Tibial artery (tissue), 4 donors: Measurements from ENCODE around the gene SYNC.
"Not testable (repeated sequence)": the region's sequence is repeated elsewhere in the genome, so short reads cannot be mapped to it uniquely, and the experiment has no call there.

ENCODE experiments used
- DNase-seq, 2 donors: peaks; one replicate each; pipeline ENCODE4 v3.0.0-alpha.2; 2019
- H3K27ac ChIP-seq, 2 donors: fragments of 200-600 bp; sonication (generic) in 1 of 2; 1 replicate in 1 of 2; 2 replicates in 1 of 2; pipeline ENCODE4 v1.5.1; 2018 to 2019; ENCODE audit warnings: mild to moderate bottlenecking in 1 of 2
- H3K27me3 ChIP-seq, 2 donors: fragments of 200-600 bp; sonication (generic) in 1 of 2; one replicate each; pipeline versions ENCODE4 v1.5.1 to v1.6.0; 2016 to 2019
- H3K36me3 ChIP-seq, 3 donors: fragments of 200-600 bp; sonication (generic) in 2 of 3; one replicate each; pipeline ENCODE4 v1.5.1; 2016 to 2019; ENCODE audit warnings: mild to moderate bottlenecking in 2 of 3
- H3K4me1 ChIP-seq, 4 donors: fragments of 200-600 bp; sonication (generic) in 2 of 4; 1 replicate in 3 of 4; 2 replicates in 1 of 4; pipeline ENCODE4 v1.5.1; 2016 to 2019
- H3K4me3 ChIP-seq, 2 donors: fragments of 200-600 bp; sonication (generic) in 1 of 2; 1 replicate in 1 of 2; 2 replicates in 1 of 2; pipeline ENCODE4 v1.5.1; 2018 to 2019; ENCODE audit warnings: mild to moderate bottlenecking in 2 of 2
- H3K9me3 ChIP-seq, 3 donors: fragments of 200-600 bp; sonication (generic) in 1 of 3; one replicate each; pipeline ENCODE4 v1.5.1; 2016 to 2019
- CTCF ChIP-seq, 2 experiments: fragments of 200-600 bp in 1 of 2; fragments of 450-650 bp in 1 of 2; IDR thresholded peaks; one replicate each; pipeline ENCODE4 v1.5.1; 2017 to 2019; ENCODE audit warnings: antibody characterized with exemption in 2 of 2, mild to moderate bottlenecking in 1 of 2, moderate library complexity in 1 of 2
- intact Hi-C: fragments of 100-400 bp; cut with DNase I; formaldehyde crosslinking; loops from one replicate; pipeline ENCODE4 v1.15.0; 2023; ENCODE audit warnings: low total_unique reads

The SYNC gene

GRCh38 chr1:32684167-32684811, 18.3 kb downstream of the SYNC start:
- no peak for TF ChIP-seq CTCF (IDR thresholded peaks at IDR 0.05)
- Histone ChIP-seq H3K36me3 (peaks cover 37 to 70% (median 47%) of the 10 kb centered on the region in 3 donors), H3K4me3 (no peak overlapping the region), H3K27me3 (no peaks in the 10 kb centered on the region), H3K4me1 (peaks cover 0 to 17% (median 0%) of the 10 kb centered on the region in 4 donors), H3K9me3 (no peaks in the 10 kb centered on the region), H3K27ac (peak overlapping the region in 1 of 2 donors; percentile 9)
- DNase-seq = peak; percentile 47 to 59
- intact Hi-C loops = no loop called here

GRCh38 chr1:32683397-32683796, 19.2 kb downstream of the SYNC start:
- H3K36me3 ChIP-seq = peaks cover 37 to 79% (median 55%) of the 10 kb centered on the region in 3 donors
- intact Hi-C loops = no loop called here
- no peak overlapping the region for H3K4me3 ChIP-seq
- no peak for TF ChIP-seq CTCF (IDR thresholded peaks at IDR 0.05)
- no peaks in the 10 kb centered on the region for H3K27me3 ChIP-seq
- no peaks in the 10 kb centered on the region for H3K9me3 ChIP-seq
- peaks cover 0 to 17% (median 0%) of the 10 kb centered on the region in 4 donors for H3K4me1 ChIP-seq
- peak overlapping the region in 1 of 2 donors; percentile 9 for H3K27ac ChIP-seq
- no peak for DNase-seq

- Histone ChIP-seq H3K9me3 (no peaks in the 10 kb centered on the region), H3K27me3 (no peaks in the 10 kb centered on the region), H3K4me3 (no peak overlapping the region), H3K27ac (no peak overlapping the region), H3K4me1 (peaks cover 0 to 17% (median 0%) of the 10 kb centered on the region in 4 donors), H3K36me3 (peaks cover 42 to 86% (median 66%) of the 10 kb centered on the region in 3 donors)
- DNase-seq = no peak
- intact Hi-C loops = no loop called here
- TF ChIP-seq CTCF (IDR thresholded peaks at IDR 0.05) = no peak
Measured at GRCh38 chr1:32681999-32682398, 20.6 kb downstream of the SYNC start.

DNA sequence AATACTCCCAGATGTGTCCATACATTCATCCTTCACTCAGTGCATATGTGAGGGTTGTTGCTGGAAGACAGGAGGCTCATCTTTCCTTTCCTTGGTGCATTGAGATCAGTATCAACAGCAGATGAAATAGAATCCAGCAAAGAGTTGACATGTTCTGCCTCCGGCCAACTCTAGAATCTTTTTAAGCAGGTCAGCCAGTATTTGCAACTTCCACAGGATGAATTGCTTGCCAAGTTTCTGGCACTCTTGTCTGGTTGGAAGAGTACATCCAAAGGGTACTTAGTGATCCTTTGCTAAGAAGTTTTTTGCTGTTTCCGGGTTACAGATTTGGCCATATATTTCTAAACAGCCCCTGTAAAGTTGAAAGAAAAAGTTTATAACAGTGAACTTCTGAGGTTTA, 21.1 kb downstream of the SYNC start:
- Histone ChIP-seq H3K27me3 (no peaks in the 10 kb centered on the region), H3K9me3 (no peaks in the 10 kb centered on the region), H3K4me3 (no peak overlapping the region), H3K36me3 (peaks cover 46 to 86% (median 71%) of the 10 kb centered on the region in 3 donors), H3K27ac (no peak overlapping the region), H3K4me1 (peaks cover 0 to 17% (median 0%) of the 10 kb centered on the region in 4 donors)
- intact Hi-C loops = no loop called here
- DNase-seq = no peak
- TF ChIP-seq CTCF (IDR thresholded peaks at IDR 0.05) = no peak

DNA sequence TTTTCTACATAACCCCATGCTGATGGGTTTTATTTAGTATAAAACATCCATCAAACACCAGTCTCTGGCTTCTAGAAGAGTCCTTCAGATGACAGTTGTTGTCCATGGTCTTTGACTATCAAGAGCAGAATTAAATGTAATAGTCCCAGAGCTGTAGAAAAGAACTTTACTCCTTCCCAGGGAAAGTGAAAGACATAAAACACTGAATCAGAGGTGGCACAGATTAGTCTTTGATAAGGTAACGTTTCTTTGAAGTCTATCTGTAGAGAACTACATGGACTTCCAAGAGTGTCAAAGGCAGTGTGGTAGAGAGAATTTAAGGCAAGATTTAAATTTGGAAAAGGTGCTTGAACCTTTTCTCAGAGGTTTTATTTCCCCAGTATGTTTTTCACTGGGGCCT, 21.9 kb downstream of the SYNC start:
- Histone ChIP-seq H3K4me3 (no peak overlapping the region), H3K4me1 (peaks cover 0 to 17% (median 0%) of the 10 kb centered on the region in 4 donors), H3K27ac (no peak overlapping the region), H3K36me3 (peaks cover 47 to 88% (median 71%) of the 10 kb centered on the region in 3 donors), H3K9me3 (no peaks in the 10 kb centered on the region), H3K27me3 (no peaks in the 10 kb centered on the region)
- no peak for TF ChIP-seq CTCF (IDR thresholded peaks at IDR 0.05)
- no peak for DNase-seq
- intact Hi-C loops = no loop called here

DNA sequence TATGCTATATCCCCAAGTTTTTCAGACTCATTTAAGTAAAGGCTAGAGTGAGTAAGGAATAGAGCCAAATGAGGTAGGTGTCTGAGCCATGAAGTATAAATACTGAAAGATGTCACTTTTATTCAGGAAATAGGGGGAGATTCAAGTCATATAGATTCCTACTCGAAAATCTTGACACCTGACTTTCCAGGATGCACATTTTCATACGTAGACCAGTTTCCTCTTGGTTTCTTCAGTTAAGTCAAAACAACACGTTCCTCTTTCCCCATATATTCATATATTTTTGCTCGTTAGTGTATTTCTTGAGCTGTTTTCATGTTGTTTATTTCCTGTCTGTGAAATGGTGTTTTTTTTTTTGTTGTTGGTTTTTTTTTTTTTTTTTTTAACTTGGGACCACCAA, 22.6 kb downstream of the SYNC start:
- DNase-seq, H3K4me3 ChIP-seq, H3K9me3 ChIP-seq, intact Hi-C loops, H3K27me3 ChIP-seq, H3K27ac ChIP-seq: not testable (repeated sequence)
- Histone ChIP-seq H3K4me1 (peaks cover 0 to 15% (median 0%) of the 10 kb centered on the region in 4 donors), H3K36me3 (peaks cover 54 to 88% (median 76%) of the 10 kb centered on the region in 3 donors)
